GM12878 (cell line): ENCODE data around the gene RAD18. TPM values are rescaled to one million over a fixed set of nuclear protein-coding genes. Genes with fewer than 3 reads are reported as not detected.

Source experiments
- ATAC-seq: fragments of 200-7000 bp; cut with Tn5 transposase; 3 replicates; pipeline ENCODE4 v1.9.1; 2020; ENCODE audit warnings: mild to moderate bottlenecking, moderate library complexity
- BruUV-seq: library from RNA; stranded (reverse); fragments of 400-500 nt; replicated peaks from 2 replicates; lab custom pipeline; 2021; lab: Mats Ljungman, UMichigan
- CTCF ChIA-PET: fragments of 300-600 bp; sonication (Branson Sonifier 250); formaldehyde crosslinking; extraction: SDS; loops from one replicate; lab custom pipeline; 2021; ENCODE audit warnings: inconsistent platforms; lab: Yijun Ruan, JAX
- POLR2A ChIA-PET: fragments of 350-600 bp; formaldehyde crosslinking; extraction: SDS; loops from one replicate; lab custom pipeline; 2021; ENCODE audit warnings: inconsistent platforms; lab: Charles Lee
- RAD21 ChIA-PET: fragments of 300-600 bp; sonication (Branson Sonifier 250); formaldehyde crosslinking; loops from one replicate; lab custom pipeline; 2023; ENCODE audit warnings: antibody characterized with exemption; ENCODE audit not compliant: unreplicated experiment; lab: Charles Lee
- SMC1A ChIA-PET: fragments of 300-600 bp; sonication (Branson Sonifier 250); formaldehyde crosslinking; loops from one replicate; lab custom pipeline; 2023; ENCODE audit not compliant: unreplicated experiment, uncharacterized antibody; lab: Charles Lee
- DNase-seq: peaks from one replicate; pipeline ENCODE4 v3.0.0-alpha.2; 2011; ENCODE audit warnings: low read depth, low spot score
- FAIRE-seq: peaks from 3 replicates; lab custom pipeline; 2011; peaks lifted over from hg19 to GRCh38; lab: Jason Lieb, UNC
- H2AFZ ChIP-seq: 2 replicates; pipeline ENCODE4 v1.6.0; 2011; ENCODE audit warnings: low read depth, low read length, control low read depth; ENCODE audit not compliant: control insufficient read depth
- H3K27ac ChIP-seq: 2 replicates; pipeline ENCODE4 v1.5.1; 2011; ENCODE audit warnings: control low read depth; ENCODE audit not compliant: control insufficient read depth, insufficient read depth
- H3K27me3 ChIP-seq, 2 experiments: replicated peaks in 1 of 2; 2 replicates each; pipeline versions ENCODE4 v1.6.0 to v1.6.1; 2011; ENCODE audit warnings: low read length in 1 of 2; ENCODE audit not compliant: control insufficient read depth in 2 of 2, insufficient read depth in 2 of 2
- H3K36me3 ChIP-seq, 2 experiments: 2 replicates each; pipeline ENCODE4 v1.5.1; 2011; ENCODE audit warnings: low read length in 1 of 2; ENCODE audit not compliant: control insufficient read depth in 2 of 2, insufficient read depth in 2 of 2
- H3K4me1 ChIP-seq: 2 replicates; pipeline ENCODE4 v1.6.1; 2011; ENCODE audit warnings: mild to moderate bottlenecking, low read length, moderate library complexity, mixed read lengths; ENCODE audit not compliant: control insufficient read depth, insufficient read depth
- H3K4me2 ChIP-seq: 2 replicates; pipeline ENCODE4 v1.6.0; 2011; ENCODE audit warnings: control low read depth; ENCODE audit not compliant: control insufficient read depth, insufficient read depth
- H3K4me3 ChIP-seq: fragments of 200-600 bp; sonication (generic); 2 replicates; pipeline ENCODE4 v1.5.1; 2016
- H3K79me2 ChIP-seq: 2 replicates; pipeline ENCODE4 v1.6.0; 2011; ENCODE audit warnings: low read length; ENCODE audit not compliant: control insufficient read depth, insufficient read depth
- H3K9ac ChIP-seq: 2 replicates; pipeline ENCODE4 v1.8.0; 2011; ENCODE audit warnings: low read length, control low read depth, mixed read lengths; ENCODE audit not compliant: control insufficient read depth, insufficient read depth
- H3K9me3 ChIP-seq: replicated peaks from 3 replicates; pipeline ENCODE4 v1.5.1; 2011; ENCODE audit warnings: mild to moderate bottlenecking, low read length; ENCODE audit not compliant: control insufficient read depth, insufficient read depth
- H4K20me1 ChIP-seq: 2 replicates; pipeline ENCODE4 v1.6.0; 2011; ENCODE audit not compliant: control insufficient read depth, insufficient read depth
- IRF4 ChIP-seq: IDR thresholded peaks from 2 replicates; pipeline ENCODE4 v1.6.1; 2011; ENCODE audit warnings: low read depth, low read length
- KLF5 ChIP-seq: fragments of 450-650 bp; IDR thresholded peaks from 2 replicates; pipeline ENCODE4 v1.6.1; 2014; ENCODE audit warnings: mild to moderate bottlenecking; ENCODE audit not compliant: partially characterized antibody
- LARP7 ChIP-seq: fragments of 450-650 bp; IDR thresholded peaks from 2 replicates; pipeline ENCODE4 v1.6.1; 2017; ENCODE audit warnings: mild to moderate bottlenecking
- NR2C2 ChIP-seq: IDR thresholded peaks from 2 replicates; pipeline ENCODE4 v1.6.1; 2011; ENCODE audit warnings: borderline replicate concordance, low read depth; ENCODE audit not compliant: control insufficient read depth, insufficient read length
- NRF1 ChIP-seq: conservative IDR thresholded peaks from 2 replicates; pipeline ENCODE4 v1.6.1; 2011; ENCODE audit warnings: mild to moderate bottlenecking, low read depth, low read length, improper control_type of control experiment
- SPI1 ChIP-seq: IDR thresholded peaks from 2 replicates; pipeline ENCODE4 v1.6.1; 2011; ENCODE audit warnings: low read depth, mild to moderate bottlenecking, low read length, moderate library complexity, borderline replicate concordance; ENCODE audit not compliant: insufficient read depth
- TAF1 ChIP-seq: IDR thresholded peaks from 2 replicates; pipeline ENCODE4 v1.6.1; 2011; ENCODE audit warnings: mild to moderate bottlenecking, low read depth, low read length, borderline replicate concordance
- TCF12 ChIP-seq: IDR thresholded peaks from 2 replicates; pipeline ENCODE4 v1.6.1; 2011; ENCODE audit warnings: low read depth, mild to moderate bottlenecking, low read length
- WGBS: methylation state at CpG from one replicate; pipeline ENCODE4 v1.1.6; 2016; ENCODE audit warnings: low lambda C conversion rate; ENCODE audit not compliant: insufficient replicate concordance, insufficient coverage; ENCODE audit errors: missing lambda C conversion rate; 5-methylcytosine and 5-hydroxymethylcytosine counted together
- in situ Hi-C: fragments of 300-500 bp; cut with MboI; formaldehyde crosslinking; loops from 9 replicates; pipeline ENCODE4 v1.14.3; 2018; ENCODE audit warnings: mixed read lengths
- intact Hi-C: fragments of 100-400 bp; cut with micrococcal nuclease; formaldehyde crosslinking; loops from one replicate; pipeline ENCODE4 v1.14.2; 2022; ENCODE audit not compliant: unreplicated experiment
- polyA plus RNA-seq, 11 experiments: library from polyadenylated mRNA; depleted of rRNA in 4 of 11; unstranded in 6 of 11; stranded (reverse) in 5 of 11; fragments of >200 nt; fragmentation: Nextera tagmentation in 4 of 11; fragmentation: Illumina TruSeq in 1 of 11; extraction: Ambion mirVana in 4 of 11; extraction: Trizol in 1 of 11; gene quantifications; 1 replicate in 1 of 11; 2 replicates in 10 of 11; pipeline versions ENCODE4 v1.2.1 to v1.2.3, GENCODE V29; 2011 to 2016; ENCODE audit warnings: inconsistent platforms in 2 of 11, missing spikeins in 2 of 11, low read depth in 1 of 11
- small RNA-seq: library from RNA; depleted of rRNA; stranded (forward); fragments of <200 nt; gene quantifications from one replicate; pipeline ENCODE3, GENCODE V24; 2014
- total RNA-seq, 4 experiments: library from RNA; depleted of rRNA in 3 of 4; stranded (reverse); fragments of >200 nt in 3 of 4; fragmentation: Illumina TruSeq in 1 of 4; extraction: Trizol in 1 of 4; gene quantifications; 2 replicates each; pipeline versions ENCODE4 v1.2.1 to v1.2.3, GENCODE V29; 2013 to 2021

Gene RAD18
- total and polyA plus RNA-seq, 10 of the 15 experiments (the other 5 are each of a cell fraction or from before 2014, with no cell fraction given), result 8.7 to 38.6 (median 19.2) TPM

- FAIRE-seq (no peak), DNase-seq (no peak), ATAC-seq (no peak)
- no peaks in the 10 kb centered on the region for H3K27me3 ChIP-seq
- ChIA-PET SMC1A (no interaction called here), RAD21 (no interaction called here), CTCF (no interaction called here), POLR2A (no interaction called here)
- in situ Hi-C loops (no loop called here), intact Hi-C loops (no loop called here)
- H3K36me3 ChIP-seq, result no peaks in the 10 kb centered on the region
- no peaks in the 10 kb centered on the region for H4K20me1 ChIP-seq
- no peak overlapping the region for H3K27ac ChIP-seq
- 100% methylated on average over 1 of the region's 1 CpG for WGBS
- H3K9me3 ChIP-seq, result no peaks in the 10 kb centered on the region
- no peaks in the 10 kb centered on the region for H3K4me1 ChIP-seq
- no peaks in the 10 kb centered on the region for H3K79me2 ChIP-seq
- H3K4me3 ChIP-seq, result no peak overlapping the region
- no TSS peak for BruUV-seq
- H3K9ac ChIP-seq, result no peak overlapping the region
- H3K4me2 ChIP-seq, result no peak overlapping the region
- no peak for TF ChIP-seq KLF5
- TF ChIP-seq NRF1, result no peak
- no peak for TF ChIP-seq TAF1
- TF ChIP-seq IRF4, result no peak
- no peak for TF ChIP-seq LARP7
- no peak for TF ChIP-seq SPI1
- TF ChIP-seq NR2C2, result no peak
- TF ChIP-seq TCF12, result no peak
- H2AFZ ChIP-seq, result no peak overlapping the region
Measured at GRCh38 chr3:8827641-8828040, 135.6 kb downstream of the RAD18 start.

Small RNA genes lying within 50 kb of the gene (small RNA-seq; reads per million reads assigned to genes)
- not detected for gene RF00416

Other genes with a start within 250 kb of the RAD18 start
- gene CAV3, start 229.7 kb downstream of the RAD18 start, total RNA-seq (2014; rRNA removed), result not detected in 2 replicates
- gene CAV3, start 229.7 kb downstream of the RAD18 start, total RNA-seq (2014; rRNA removed; fragmentation: Illumina TruSeq; extraction: Trizol), result not detected in 2 replicates
- gene CAV3, start 229.7 kb downstream of the RAD18 start, total RNA-seq (2021), result not detected in 2 replicates
- gene CAV3, start 229.7 kb downstream of the RAD18 start, polyA plus RNA-seq (2011; rRNA removed), result not detected in 2 replicates
- not detected in 2 replicates for gene CAV3, start 229.7 kb downstream of the RAD18 start, polyA plus RNA-seq (2014; fragmentation: Illumina TruSeq; extraction: Trizol)
- not detected for gene CAV3, start 229.7 kb downstream of the RAD18 start, polyA plus RNA-seq (2014; fragmentation: Nextera tagmentation; extraction: Ambion mirVana)
- gene CAV3, start 229.7 kb downstream of the RAD18 start, polyA plus RNA-seq (2014; rRNA removed), result not detected in 2 replicates
- gene CAV3, start 229.7 kb downstream of the RAD18 start, polyA plus RNA-seq (2016; fragmentation: Nextera tagmentation; extraction: Ambion mirVana), result not detected
- gene OXTR, start 193.9 kb downstream of the RAD18 start, total RNA-seq (2014; rRNA removed), result 3.1 and 3.5 TPM in 2 replicates
- 2.1 and 2.5 TPM in 2 replicates for gene OXTR, start 193.9 kb downstream of the RAD18 start, total RNA-seq (2014; rRNA removed; fragmentation: Illumina TruSeq; extraction: Trizol)
- 3.9 and 5.0 TPM in 2 replicates for gene OXTR, start 193.9 kb downstream of the RAD18 start, total RNA-seq (2021)
- 5.3 and 5.9 TPM in 2 replicates for gene OXTR, start 193.9 kb downstream of the RAD18 start, polyA plus RNA-seq (2011; rRNA removed)
- 2.4 and 4.1 TPM in 2 replicates for gene OXTR, start 193.9 kb downstream of the RAD18 start, polyA plus RNA-seq (2014; fragmentation: Illumina TruSeq; extraction: Trizol)
- gene OXTR, start 193.9 kb downstream of the RAD18 start, polyA plus RNA-seq (2014; fragmentation: Nextera tagmentation; extraction: Ambion mirVana), result 1 to 10 TPM in 1 of 2 experiments, under 1 TPM in 1; 0.43 to 1.2 TPM
- gene OXTR, start 193.9 kb downstream of the RAD18 start, polyA plus RNA-seq (2014; rRNA removed), result 1.9 and 2.8 TPM in 2 replicates
- 1 to 10 TPM; 2.6 to 2.8 TPM for gene OXTR, start 193.9 kb downstream of the RAD18 start, polyA plus RNA-seq (2016; fragmentation: Nextera tagmentation; extraction: Ambion mirVana)